SH-SY5Y (cell line): ENCODE measurements around the gene CRABP2.

Experiments used
- GATA2 ChIP-seq: IDR thresholded peaks from 2 replicates; pipeline ENCODE4 v1.6.1; 2011; ENCODE audit warnings: mild to moderate bottlenecking, low read depth, low read length
- GATA3 ChIP-seq: IDR thresholded peaks from 2 replicates; pipeline ENCODE4 v1.6.1; 2011; ENCODE audit warnings: low read depth, mild to moderate bottlenecking, low read length, moderate library complexity

DNA sequence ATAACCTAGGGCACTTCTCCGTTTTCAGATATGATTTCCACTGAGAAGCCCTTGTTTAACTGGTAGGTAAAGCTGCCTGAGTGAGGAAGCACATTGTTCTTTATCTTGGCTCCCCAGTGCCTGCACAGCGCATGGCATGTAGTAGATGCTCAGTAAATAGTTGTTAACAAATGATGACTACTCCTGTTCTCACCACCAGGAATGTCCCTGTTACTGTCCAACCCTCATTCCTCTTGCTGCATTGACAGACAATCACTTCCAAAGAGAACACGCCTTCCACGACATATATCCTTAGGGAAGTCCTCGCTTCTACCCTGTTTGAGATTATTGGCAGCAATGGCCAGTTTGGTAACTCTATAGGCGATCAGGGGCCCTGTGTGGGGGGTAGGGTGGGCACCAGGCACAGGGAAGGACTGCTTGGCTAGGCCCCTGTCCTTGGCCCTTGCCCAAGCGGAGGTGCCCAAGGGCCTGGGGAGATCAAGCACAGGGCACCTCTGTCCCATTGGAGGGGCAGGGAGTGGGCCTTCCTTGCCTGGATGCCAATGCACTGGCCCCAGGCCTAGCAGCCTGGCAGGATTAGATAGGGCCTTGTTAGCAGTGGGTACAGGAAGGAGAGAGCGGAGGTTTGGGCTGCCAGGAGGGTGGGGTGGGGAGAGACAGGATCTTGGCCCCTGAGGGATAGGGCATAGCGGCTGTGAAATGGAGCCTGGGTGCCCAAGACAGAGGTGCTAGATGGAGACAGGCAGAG, 38.3 kb downstream of the CRABP2 start:
- no peak for TF ChIP-seq GATA2
- TF ChIP-seq GATA3 = no peak
